GM12878 (cell line): Measurements from ENCODE around the gene DPPA5. TPM values are rescaled to one million over a fixed set of nuclear protein-coding genes. Genes with fewer than 3 reads are reported as not detected.

ENCODE experiments used
- ATAC-seq: fragments of 200-7000 bp; cut with Tn5 transposase; 3 replicates; pipeline ENCODE4 v1.9.1; 2020; ENCODE audit warnings: mild to moderate bottlenecking, moderate library complexity
- BruUV-seq: library from RNA; stranded (reverse); fragments of 400-500 nt; replicated peaks from 2 replicates; lab custom pipeline; 2021; lab: Mats Ljungman, UMichigan
- CTCF ChIA-PET: fragments of 300-600 bp; sonication (Branson Sonifier 250); formaldehyde crosslinking; extraction: SDS; loops from one replicate; lab custom pipeline; 2021; ENCODE audit warnings: inconsistent platforms; lab: Yijun Ruan, JAX
- POLR2A ChIA-PET: fragments of 350-600 bp; formaldehyde crosslinking; extraction: SDS; loops from one replicate; lab custom pipeline; 2021; ENCODE audit warnings: inconsistent platforms; lab: Charles Lee
- RAD21 ChIA-PET: fragments of 300-600 bp; sonication (Branson Sonifier 250); formaldehyde crosslinking; loops from one replicate; lab custom pipeline; 2023; ENCODE audit warnings: antibody characterized with exemption; ENCODE audit not compliant: unreplicated experiment; lab: Charles Lee
- SMC1A ChIA-PET: fragments of 300-600 bp; sonication (Branson Sonifier 250); formaldehyde crosslinking; loops from one replicate; lab custom pipeline; 2023; ENCODE audit not compliant: unreplicated experiment, uncharacterized antibody; lab: Charles Lee
- DNase-seq: peaks from one replicate; pipeline ENCODE4 v3.0.0-alpha.2; 2011; ENCODE audit warnings: low read depth, low spot score
- FAIRE-seq: peaks from 3 replicates; lab custom pipeline; 2011; peaks lifted over from hg19 to GRCh38; lab: Jason Lieb, UNC
- H2AFZ ChIP-seq: 2 replicates; pipeline ENCODE4 v1.6.0; 2011; ENCODE audit warnings: low read depth, low read length, control low read depth; ENCODE audit not compliant: control insufficient read depth
- H3K27ac ChIP-seq: 2 replicates; pipeline ENCODE4 v1.5.1; 2011; ENCODE audit warnings: control low read depth; ENCODE audit not compliant: control insufficient read depth, insufficient read depth
- H3K27me3 ChIP-seq, 2 experiments: replicated peaks in 1 of 2; 2 replicates each; pipeline versions ENCODE4 v1.6.0 to v1.6.1; 2011; ENCODE audit warnings: low read length in 1 of 2; ENCODE audit not compliant: control insufficient read depth in 2 of 2, insufficient read depth in 2 of 2
- H3K36me3 ChIP-seq, 2 experiments: 2 replicates each; pipeline ENCODE4 v1.5.1; 2011; ENCODE audit warnings: low read length in 1 of 2; ENCODE audit not compliant: control insufficient read depth in 2 of 2, insufficient read depth in 2 of 2
- H3K4me1 ChIP-seq: 2 replicates; pipeline ENCODE4 v1.6.1; 2011; ENCODE audit warnings: mild to moderate bottlenecking, low read length, moderate library complexity, mixed read lengths; ENCODE audit not compliant: control insufficient read depth, insufficient read depth
- H3K4me2 ChIP-seq: 2 replicates; pipeline ENCODE4 v1.6.0; 2011; ENCODE audit warnings: control low read depth; ENCODE audit not compliant: control insufficient read depth, insufficient read depth
- H3K4me3 ChIP-seq: fragments of 200-600 bp; sonication (generic); 2 replicates; pipeline ENCODE4 v1.5.1; 2016
- H3K79me2 ChIP-seq: 2 replicates; pipeline ENCODE4 v1.6.0; 2011; ENCODE audit warnings: low read length; ENCODE audit not compliant: control insufficient read depth, insufficient read depth
- H3K9ac ChIP-seq: 2 replicates; pipeline ENCODE4 v1.8.0; 2011; ENCODE audit warnings: low read length, control low read depth, mixed read lengths; ENCODE audit not compliant: control insufficient read depth, insufficient read depth
- H3K9me3 ChIP-seq: replicated peaks from 3 replicates; pipeline ENCODE4 v1.5.1; 2011; ENCODE audit warnings: mild to moderate bottlenecking, low read length; ENCODE audit not compliant: control insufficient read depth, insufficient read depth
- H4K20me1 ChIP-seq: 2 replicates; pipeline ENCODE4 v1.6.0; 2011; ENCODE audit not compliant: control insufficient read depth, insufficient read depth
- EED ChIP-seq: sonication (generic); IDR thresholded peaks from 2 replicates; pipeline ENCODE4 v1.6.1; 2016; ENCODE audit warnings: antibody characterized with exemption, low read depth
- IKZF1 ChIP-seq: fragments of 450-650 bp; conservative IDR thresholded peaks from 2 replicates; pipeline ENCODE4 v1.6.1; 2017; ENCODE audit warnings: antibody characterized with exemption, mild to moderate bottlenecking
- ZSCAN29 ChIP-seq: fragments of 450-650 bp; IDR thresholded peaks from 2 replicates; pipeline ENCODE4 v1.6.1; 2017; ENCODE audit warnings: mild to moderate bottlenecking, moderate library complexity
- WGBS: methylation state at CpG from one replicate; pipeline ENCODE4 v1.1.6; 2016; ENCODE audit warnings: low lambda C conversion rate; ENCODE audit not compliant: insufficient replicate concordance, insufficient coverage; ENCODE audit errors: missing lambda C conversion rate; 5-methylcytosine and 5-hydroxymethylcytosine counted together
- in situ Hi-C: fragments of 300-500 bp; cut with MboI; formaldehyde crosslinking; loops from 9 replicates; pipeline ENCODE4 v1.14.3; 2018; ENCODE audit warnings: mixed read lengths
- intact Hi-C: fragments of 100-400 bp; cut with micrococcal nuclease; formaldehyde crosslinking; loops from one replicate; pipeline ENCODE4 v1.14.2; 2022; ENCODE audit not compliant: unreplicated experiment
- polyA plus RNA-seq, 11 experiments: library from polyadenylated mRNA; depleted of rRNA in 4 of 11; unstranded in 6 of 11; stranded (reverse) in 5 of 11; fragments of >200 nt; fragmentation: Nextera tagmentation in 4 of 11; fragmentation: Illumina TruSeq in 1 of 11; extraction: Ambion mirVana in 4 of 11; extraction: Trizol in 1 of 11; gene quantifications; 1 replicate in 1 of 11; 2 replicates in 10 of 11; pipeline versions ENCODE4 v1.2.1 to v1.2.3, GENCODE V29; 2011 to 2016; ENCODE audit warnings: inconsistent platforms in 2 of 11, missing spikeins in 2 of 11, low read depth in 1 of 11
- total RNA-seq, 4 experiments: library from RNA; depleted of rRNA in 3 of 4; stranded (reverse); fragments of >200 nt in 3 of 4; fragmentation: Illumina TruSeq in 1 of 4; extraction: Trizol in 1 of 4; gene quantifications; 2 replicates each; pipeline versions ENCODE4 v1.2.1 to v1.2.3, GENCODE V29; 2013 to 2021

Gene DPPA5
- total and polyA plus RNA-seq, 10 of the 15 experiments (the other 5 are each of a cell fraction or from before 2014, with no cell fraction given): not detected

GRCh38 chr6:73309785-73310502 lies 44.1 kb downstream of the DPPA5 start (continued):
- TF ChIP-seq ZSCAN29: peak; percentile 93
- TF ChIP-seq, all 136 proteins: peak for 39

GRCh38 chr6:73309535-73309784 lies 44.6 kb downstream of the DPPA5 start:
- BruUV-seq: TSS peak; percentile 84

More at GRCh38 chr6:73309535-73309784, 44.6 kb downstream of the DPPA5 start:
- FAIRE-seq (no peak), DNase-seq (no peak), ATAC-seq (no peak)
- no peaks in the 10 kb centered on the region for H3K27me3 ChIP-seq
- under 1% methylated on average over 13 of the region's 13 CpGs for WGBS
- H2AFZ ChIP-seq: peak overlapping the region; percentile 97
- peak overlapping the region; percentile 71 for H3K4me3 ChIP-seq
- H3K4me1 ChIP-seq: peaks cover under 1% of the 10 kb centered on the region; the same call in 1 of the 2 replicates
- peak overlapping the region; percentile 55 for H3K9ac ChIP-seq
- ChIA-PET SMC1A (interaction anchor here (0.8 kb wide), 1 partner anchor 131 kb away, joined by 3 read pairs; no protein-coding TSS in a partner anchor), CTCF (interaction anchor here (0.7 to 2.1 kb wide), 7 partner anchors 17 to 899 kb away, joined by 3 to 7 read pairs (median 5); no protein-coding TSS in a partner anchor), POLR2A (no interaction called here), RAD21 (interaction anchor here (0.6 to 1.7 kb wide), 4 partner anchors 19 to 693 kb away, joined by 3 to 5 read pairs (median 4); partner anchors contain the start of gene MTO1)
- peak overlapping the region; percentile 59 for H3K27ac ChIP-seq
- peak overlapping the region; percentile 90 for H3K4me2 ChIP-seq
- no peaks in the 10 kb centered on the region for H3K36me3 ChIP-seq
- intact Hi-C loops (no loop called here), in situ Hi-C loops (no loop called here)
- no peaks in the 10 kb centered on the region; the same call in 2 of the 3 replicates for H3K9me3 ChIP-seq
- H4K20me1 ChIP-seq: no peaks in the 10 kb centered on the region
- no peak for TF ChIP-seq IKZF1
- 0 out of 2 replicates have a peak, but pooled peaks have one; percentile 14 for TF ChIP-seq EED
- H3K79me2 ChIP-seq: peaks cover 4% of the 10 kb centered on the region
